Astrocyte of the cerebellum (primary cell): Measurements from ENCODE around the gene HMCES.

ENCODE experiments used
- DNase-seq: peaks from one replicate; pipeline ENCODE4 v3.0.0-alpha.2; 2011; ENCODE audit warnings: low read depth
- H3K4me3 ChIP-seq: 2 replicates; pipeline ENCODE4 v1.5.1; 2011; ENCODE audit warnings: mild to moderate bottlenecking, low read depth, low read length, moderate library complexity
- in situ Hi-C: cut with HindIII; loops from 2 replicates; pipeline ENCODE4 v1.10.0; 2017; ENCODE audit warnings: low sequenced_read_pairs
- TF ChIP-seq, protein P1 (sequence below): IDR thresholded peaks from 2 replicates; pipeline ENCODE4 v1.5.1; 2012; ENCODE audit warnings: low read length, low read depth, moderate library complexity, mild to moderate bottlenecking; ENCODE audit errors: missing control alignments

HMCES gene

DNA sequence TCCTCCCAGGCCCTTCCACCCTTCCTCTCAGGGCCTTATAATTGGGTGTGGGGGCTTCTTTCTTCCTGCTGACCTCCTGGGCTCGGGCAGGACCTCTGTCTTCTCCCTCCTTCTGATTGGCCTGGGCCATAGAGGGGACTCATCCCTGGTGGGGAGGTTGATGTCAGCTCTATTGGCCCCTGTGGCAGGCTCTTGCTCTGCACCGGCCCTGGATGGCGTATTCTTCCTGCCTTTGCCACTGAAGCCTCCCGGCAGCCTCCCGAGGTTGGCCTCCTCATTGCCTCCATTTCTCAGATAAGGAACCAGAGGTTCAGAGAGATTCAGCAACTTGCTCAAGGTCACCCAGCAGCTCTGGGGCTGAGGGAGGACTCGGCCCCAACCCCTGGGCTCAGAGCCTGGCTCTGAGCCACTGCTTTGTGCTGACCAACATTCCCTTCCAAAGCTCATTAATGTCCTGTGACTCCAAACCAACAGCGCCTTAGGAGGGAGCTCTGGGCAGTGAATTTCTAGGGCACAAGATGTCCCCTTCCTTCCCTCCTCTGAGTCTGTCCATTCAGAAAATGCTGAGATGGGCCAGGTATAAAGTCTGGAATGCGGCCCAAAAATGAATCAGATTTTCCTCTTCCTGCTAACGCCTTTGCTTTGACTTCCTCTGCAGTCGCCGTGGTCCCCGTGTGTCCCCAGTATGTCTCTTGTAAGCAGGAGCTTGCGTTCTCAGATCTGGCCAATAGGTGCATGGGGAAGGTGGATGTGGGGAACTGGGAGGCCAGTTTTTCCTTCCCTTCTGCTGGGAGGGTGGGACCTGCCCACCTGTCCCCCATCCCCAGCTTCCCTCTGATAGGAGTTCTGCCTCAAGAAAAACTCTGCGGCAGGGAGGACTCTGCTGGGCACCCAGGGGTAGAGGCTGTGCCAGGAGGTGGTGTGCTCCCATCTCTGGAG lies 74.2 kb downstream of the HMCES start:
- no peak overlapping the region for H3K4me3 ChIP-seq
- no peak for DNase-seq
- TF ChIP-seq, protein P1, sequence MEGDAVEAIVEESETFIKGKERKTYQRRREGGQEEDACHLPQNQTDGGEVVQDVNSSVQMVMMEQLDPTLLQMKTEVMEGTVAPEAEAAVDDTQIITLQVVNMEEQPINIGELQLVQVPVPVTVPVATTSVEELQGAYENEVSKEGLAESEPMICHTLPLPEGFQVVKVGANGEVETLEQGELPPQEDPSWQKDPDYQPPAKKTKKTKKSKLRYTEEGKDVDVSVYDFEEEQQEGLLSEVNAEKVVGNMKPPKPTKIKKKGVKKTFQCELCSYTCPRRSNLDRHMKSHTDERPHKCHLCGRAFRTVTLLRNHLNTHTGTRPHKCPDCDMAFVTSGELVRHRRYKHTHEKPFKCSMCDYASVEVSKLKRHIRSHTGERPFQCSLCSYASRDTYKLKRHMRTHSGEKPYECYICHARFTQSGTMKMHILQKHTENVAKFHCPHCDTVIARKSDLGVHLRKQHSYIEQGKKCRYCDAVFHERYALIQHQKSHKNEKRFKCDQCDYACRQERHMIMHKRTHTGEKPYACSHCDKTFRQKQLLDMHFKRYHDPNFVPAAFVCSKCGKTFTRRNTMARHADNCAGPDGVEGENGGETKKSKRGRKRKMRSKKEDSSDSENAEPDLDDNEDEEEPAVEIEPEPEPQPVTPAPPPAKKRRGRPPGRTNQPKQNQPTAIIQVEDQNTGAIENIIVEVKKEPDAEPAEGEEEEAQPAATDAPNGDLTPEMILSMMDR, result no peak
- in situ Hi-C loops, result no loop called here

DNA sequence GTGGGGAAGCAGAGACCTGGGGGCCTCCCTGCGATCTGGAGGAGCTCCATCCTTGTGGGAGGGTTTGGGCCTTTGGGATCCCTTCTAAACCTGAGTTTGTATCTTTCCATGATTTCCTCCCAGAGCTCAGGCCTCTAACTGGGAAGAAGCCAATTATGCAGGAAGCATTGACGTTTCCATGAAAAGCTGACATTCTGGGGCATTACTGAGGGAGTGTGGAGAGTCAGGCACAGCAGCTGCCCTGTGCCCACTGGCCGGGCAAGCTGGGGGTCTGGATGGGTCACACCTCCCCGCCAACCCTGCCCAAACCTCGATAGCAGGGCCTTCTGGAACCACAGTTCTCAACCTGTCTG lies 74.9 kb downstream of the HMCES start:
- DNase-seq, result no peak
- in situ Hi-C loops, result no loop called here
- no peak overlapping the region for H3K4me3 ChIP-seq
- TF ChIP-seq, protein P1, result no peak
